K562 (cell line): Measurements from ENCODE around the gene ARHGAP9. TPM values are rescaled to one million over a fixed set of nuclear protein-coding genes. Genes with fewer than 3 reads are reported as not detected.

Source experiments
- CHD2 ChIP-seq: IDR thresholded peaks from 2 replicates; pipeline ENCODE4 v1.6.1; 2011; ENCODE audit warnings: low read depth, low read length
- HCFC1 ChIP-seq: IDR thresholded peaks from 2 replicates; pipeline ENCODE4 v1.6.1; 2012; ENCODE audit warnings: low read depth, low read length, improper control_type of control experiment
- KLF6 ChIP-seq: fragments of 250-450 bp; sonication (Bioruptor Pico); IDR thresholded peaks from 2 replicates; pipeline ENCODE4 v1.4.0; 2020; ENCODE audit warnings: mild to moderate bottlenecking, moderate library complexity, borderline replicate concordance
- MBD2 ChIP-seq: sonication (generic); IDR thresholded peaks from 2 replicates; pipeline ENCODE4 v1.6.1; 2016; ENCODE audit warnings: low read depth, borderline replicate concordance
- MNT ChIP-seq, 2 experiments: fragments of 450-650 bp; conservative IDR thresholded peaks; 2 replicates each; pipeline ENCODE4 v1.6.1; 2017; ENCODE audit warnings: mild to moderate bottlenecking in 2 of 2, moderate library complexity in 2 of 2
- NCOA1 ChIP-seq: fragments of 450-650 bp; IDR thresholded peaks from 2 replicates; pipeline ENCODE4 v1.6.1; 2016; ENCODE audit warnings: low read depth
- OTX1 ChIP-seq: fragments of 450-650 bp; formaldehyde crosslinking; IDR thresholded peaks from 2 replicates; pipeline ENCODE4 v1.4.0; 2022; ENCODE audit warnings: mild to moderate bottlenecking
- POU5F1 ChIP-seq: fragments of 150-350 bp; IDR thresholded peaks from 2 replicates; pipeline ENCODE4 v1.6.1; 2014; ENCODE audit warnings: borderline replicate concordance, low read length, low read depth, mild to moderate bottlenecking; ENCODE audit not compliant: partially characterized antibody
- TFAP4 ChIP-seq: sonication (generic); formaldehyde crosslinking; IDR thresholded peaks from 2 replicates; pipeline ENCODE4 v1.8.0; 2022; ENCODE audit warnings: missing genetic modification reagents, mild to moderate bottlenecking, moderate library complexity, borderline replicate concordance
- ZBTB1 ChIP-seq: sonication (generic); formaldehyde crosslinking; IDR thresholded peaks from 2 replicates; pipeline ENCODE4 v1.8.1; 2023; ENCODE audit warnings: missing genetic modification reagents, low read depth, mild to moderate bottlenecking, borderline replicate concordance
- ZBTB2 ChIP-seq: fragments of 450-650 bp; IDR thresholded peaks from 2 replicates; pipeline ENCODE4 v1.6.1; 2016; ENCODE audit warnings: antibody characterized with exemption
- ZNF212 ChIP-seq: fragments of 450-650 bp; formaldehyde crosslinking; IDR thresholded peaks from 2 replicates; pipeline ENCODE4 v1.4.0; 2020; ENCODE audit warnings: mild to moderate bottlenecking
- ZNF318 ChIP-seq, 2 experiments: fragments of 450-650 bp; IDR thresholded peaks; 2 replicates each; pipeline ENCODE4 v1.6.1; 2016; ENCODE audit warnings: mild to moderate bottlenecking in 2 of 2, borderline replicate concordance in 1 of 2, low read depth in 1 of 2, moderate library complexity in 1 of 2
- polyA plus RNA-seq, 8 experiments: library from polyadenylated mRNA; depleted of rRNA in 4 of 8; stranded (reverse) in 5 of 8; unstranded in 3 of 8; fragments of >200 nt; fragmentation: Nextera tagmentation in 2 of 8; fragmentation: Illumina TruSeq in 1 of 8; extraction: Ambion mirVana in 2 of 8; extraction: Trizol in 1 of 8; gene quantifications; 2 replicates each; pipeline versions ENCODE4 v1.2.1 to v1.2.3, GENCODE V29; 2011 to 2014; ENCODE audit warnings: inconsistent platforms in 1 of 8, missing spikeins in 1 of 8
- total RNA-seq, 7 experiments: library from RNA; depleted of rRNA in 6 of 7; stranded (reverse); fragments of >200 nt in 6 of 7; fragmentation: Illumina TruSeq in 2 of 7; extraction: Trizol in 2 of 7; gene quantifications; 2 replicates each; pipeline versions ENCODE4 v1.2.1 to v1.2.3, GENCODE V29; 2011 to 2021; ENCODE audit warnings: low replicate concordance in 1 of 7

ARHGAP9 gene
- total and polyA plus RNA-seq, 9 of the 15 experiments (the other 6 are each of a cell fraction or from before 2014, with no cell fraction given) = 1.5 to 10.2 (median 5.1) TPM

- TF ChIP-seq ZNF318 (IDR thresholded peaks at IDR 0.05; ENCODE audit: borderline replicate concordance in 1 of 2, low read depth in 1 of 2) (no peak), NCOA1 (no peak), ZNF212 (CRISPR knock-in tag) (no peak), CHD2 (0 out of 2 replicates have a peak, but pooled peaks have one; percentile 44), POU5F1 (peak; percentile 73), ZBTB1 (CRISPR knock-in tag) (peak; percentile 78; the same call in 1 of the 2 replicates), MBD2 (peak; percentile 74), KLF6 (peak; percentile 70; the same call in 1 of the 2 replicates), MNT (conservative IDR thresholded peaks at IDR 0.05) (peak; percentile 70 to 92), OTX1 (no peak; the same call in 1 of the 2 replicates), HCFC1 (peak; percentile 97), ZBTB2 (no peak), TFAP4 (CRISPR knock-in tag) (peak; percentile 88)
Measured at GRCh38 chr12:57487597-57488401, 8.1 kb upstream of the ARHGAP9 start, which contains the start of gene MARS1 (continued).
